Measurements from ENCODE around the gene FCHO1.

GRCh38 chr19:17775991-17776803 lies 24.9 kb downstream of the FCHO1 start:
- TF ChIP-seq, protein P1, sequence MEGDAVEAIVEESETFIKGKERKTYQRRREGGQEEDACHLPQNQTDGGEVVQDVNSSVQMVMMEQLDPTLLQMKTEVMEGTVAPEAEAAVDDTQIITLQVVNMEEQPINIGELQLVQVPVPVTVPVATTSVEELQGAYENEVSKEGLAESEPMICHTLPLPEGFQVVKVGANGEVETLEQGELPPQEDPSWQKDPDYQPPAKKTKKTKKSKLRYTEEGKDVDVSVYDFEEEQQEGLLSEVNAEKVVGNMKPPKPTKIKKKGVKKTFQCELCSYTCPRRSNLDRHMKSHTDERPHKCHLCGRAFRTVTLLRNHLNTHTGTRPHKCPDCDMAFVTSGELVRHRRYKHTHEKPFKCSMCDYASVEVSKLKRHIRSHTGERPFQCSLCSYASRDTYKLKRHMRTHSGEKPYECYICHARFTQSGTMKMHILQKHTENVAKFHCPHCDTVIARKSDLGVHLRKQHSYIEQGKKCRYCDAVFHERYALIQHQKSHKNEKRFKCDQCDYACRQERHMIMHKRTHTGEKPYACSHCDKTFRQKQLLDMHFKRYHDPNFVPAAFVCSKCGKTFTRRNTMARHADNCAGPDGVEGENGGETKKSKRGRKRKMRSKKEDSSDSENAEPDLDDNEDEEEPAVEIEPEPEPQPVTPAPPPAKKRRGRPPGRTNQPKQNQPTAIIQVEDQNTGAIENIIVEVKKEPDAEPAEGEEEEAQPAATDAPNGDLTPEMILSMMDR (IDR thresholded peaks at IDR 0.05): no peak
- no peak for TF ChIP-seq POLR2A (IDR thresholded peaks at IDR 0.05)
